B cell (primary cell): ENCODE measurements around the gene FAR2. TPM values are rescaled to one million over a fixed set of nuclear protein-coding genes. Genes with fewer than 3 reads are reported as not detected.

Experiments used
- ATAC-seq: fragments of 200-7000 bp; cut with Tn5 transposase; one replicate; pipeline ENCODE4 v1.10.0; 2021; ENCODE audit warnings: low read depth, mild to moderate bottlenecking, moderate number of reproducible peaks, moderate library complexity
- CTCF ChIA-PET: fragments of 350-600 bp; sonication (Branson Sonifier 250); formaldehyde crosslinking; loops from one replicate; lab custom pipeline; 2021; ENCODE audit warnings: antibody characterized with exemption, inconsistent platforms; lab: Charles Lee
- POLR2A ChIA-PET: fragments of 350-600 bp; sonication (Branson Sonifier 250); formaldehyde crosslinking; loops from one replicate; lab custom pipeline; 2021; ENCODE audit warnings: antibody characterized with exemption; lab: Charles Lee
- DNase-seq: peaks from one replicate; pipeline ENCODE4 v3.0.0; 2013
- H2AFZ ChIP-seq: 2 replicates; pipeline ENCODE4 v1.6.1; 2012; ENCODE audit warnings: mild to moderate bottlenecking, low read depth, low read length; ENCODE audit not compliant: insufficient read depth, poor library complexity, severe bottlenecking
- H3K27ac ChIP-seq, 2 donors: 1 replicate in 1 of 2; 2 replicates in 1 of 2; pipeline ENCODE4 v1.5.1; 2012 to 2013; ENCODE audit warnings: low read length in 2 of 2, mild to moderate bottlenecking in 2 of 2, moderate library complexity in 1 of 2
- H3K27me3 ChIP-seq, 4 experiments: fragments of 200-600 bp in 1 of 4; sonication (generic) in 1 of 4; replicated peaks in 1 of 4; 1 replicate in 2 of 4; 2 replicates in 2 of 4; pipeline versions ENCODE4 v1.6.1 to v1.7.0; 2013 to 2016; ENCODE audit warnings: low read length in 3 of 4, mild to moderate bottlenecking in 2 of 4, mixed read lengths in 1 of 4, moderate library complexity in 1 of 4; ENCODE audit not compliant: insufficient read depth in 4 of 4, control insufficient read depth in 3 of 4; ENCODE audit errors: control extremely low read depth in 1 of 4
- H3K36me3 ChIP-seq, 2 experiments: replicated peaks in 1 of 2; 1 replicate in 1 of 2; 2 replicates in 1 of 2; pipeline versions ENCODE4 v1.6.1 to v1.7.1; 2013; ENCODE audit warnings: low read length in 1 of 2; ENCODE audit not compliant: insufficient read depth in 2 of 2, control insufficient read depth in 1 of 2; ENCODE audit errors: control extremely low read depth in 1 of 2, extremely low read depth in 1 of 2
- H3K4me1 ChIP-seq, 2 donors: fragments of 200-600 bp in 1 of 2; sonication (generic) in 1 of 2; 1 replicate in 1 of 2; 2 replicates in 1 of 2; pipeline versions ENCODE4 v1.5.1 to v1.6.1; 2013 to 2017; ENCODE audit warnings: low read length in 2 of 2; ENCODE audit not compliant: control insufficient read depth in 2 of 2, insufficient read depth in 2 of 2
- H3K4me2 ChIP-seq: replicated peaks from 2 replicates; pipeline ENCODE3; 2012; ENCODE audit warnings: mild to moderate bottlenecking, low read depth, low read length; ENCODE audit not compliant: poor library complexity, severe bottlenecking
- H3K4me3 ChIP-seq, 5 experiments: fragments of 200-600 bp in 1 of 5; sonication (generic) in 1 of 5; 1 replicate in 3 of 5; 2 replicates in 2 of 5; pipeline versions ENCODE4 v1.5.1 to v1.7.0; 2011 to 2016; ENCODE audit warnings: low read length in 4 of 5, mild to moderate bottlenecking in 4 of 5, low read depth in 2 of 5, control low read depth in 1 of 5, moderate library complexity in 1 of 5; ENCODE audit not compliant: insufficient read depth in 1 of 5; ENCODE audit errors: control extremely low read depth in 1 of 5, extremely low read depth in 1 of 5
- H3K79me2 ChIP-seq: fragments of 200-600 bp; sonication (generic); one replicate; pipeline ENCODE4 v1.6.0; 2016; ENCODE audit warnings: low read length; ENCODE audit not compliant: control insufficient read depth, insufficient read depth
- H3K9ac ChIP-seq: fragments of 200-600 bp; sonication (generic); 2 replicates; pipeline ENCODE4 v1.6.1; 2017; ENCODE audit warnings: mild to moderate bottlenecking, low read length, moderate library complexity
- H3K9me3 ChIP-seq, 3 donors: one replicate each; pipeline versions ENCODE4 v1.6.1 to v1.7.1; 2013; ENCODE audit warnings: low read length in 2 of 3; ENCODE audit not compliant: control insufficient read depth in 2 of 3, insufficient read depth in 1 of 3; ENCODE audit errors: control extremely low read depth in 1 of 3
- H4K20me1 ChIP-seq: 2 replicates; pipeline ENCODE4 v1.6.0; 2012; ENCODE audit warnings: mild to moderate bottlenecking, low read length; ENCODE audit not compliant: insufficient read depth, control insufficient read depth, poor library complexity, severe bottlenecking
- H3K27ac Mint-ChIP-seq: one replicate; pipeline ENCODE4 v1.8.0; 2021; ENCODE audit warnings: mixed read lengths
- H3K27me3 Mint-ChIP-seq: one replicate; pipeline ENCODE4 v1.8.0; 2021; ENCODE audit warnings: mixed read lengths
- H3K4me1 Mint-ChIP-seq: one replicate; pipeline ENCODE4 v1.8.0; 2021; ENCODE audit warnings: mixed read lengths
- H3K4me3 Mint-ChIP-seq: one replicate; pipeline ENCODE4 v1.8.0; 2021; ENCODE audit warnings: mixed read lengths
- H3K9me3 Mint-ChIP-seq: one replicate; pipeline ENCODE4 v1.8.0; 2022; ENCODE audit warnings: mixed read lengths; ENCODE audit not compliant: insufficient read depth
- EZH2 ChIP-seq: IDR thresholded peaks from 2 replicates; pipeline ENCODE4 v1.6.1; 2012; ENCODE audit warnings: borderline replicate concordance, low read depth, mild to moderate bottlenecking, moderate library complexity, low read length; ENCODE audit not compliant: insufficient read depth, poor library complexity, severe bottlenecking
- WGBS: methylation state at CpG from one replicate; pipeline ENCODE4 v1.1.5; 2013; ENCODE audit warnings: missing lambda C conversion rate; ENCODE audit not compliant: insufficient coverage; 5-methylcytosine and 5-hydroxymethylcytosine counted together
- intact Hi-C: fragments of 100-400 bp; cut with micrococcal nuclease; formaldehyde crosslinking; loops from one replicate; pipeline ENCODE4 v1.10.0; 2022
- polyA plus RNA-seq: library from polyadenylated mRNA; depleted of rRNA; stranded (reverse); fragments of >200 nt; gene quantifications from 2 replicates; pipeline ENCODE4 v1.2.3, GENCODE V29; 2012
- total RNA-seq, 2 donors: library from RNA; stranded (reverse); fragments of 120-200 nt in 1 of 2; gene quantifications; 1 replicate in 1 of 2; 2 replicates in 1 of 2; pipeline versions ENCODE4 v1.2.3 to v1.2.4, GENCODE V29; 2013 to 2022
- TF ChIP-seq, protein P1 (sequence below): fragments of 200-600 bp; IDR thresholded peaks from one replicate; pipeline ENCODE4 v1.8.0; 2022; ENCODE audit warnings: antibody characterized with exemption, mild to moderate bottlenecking

The FAR2 gene
- total and polyA plus RNA-seq, 2 donors (not counting 1 experiment from before 2014, with no cell fraction given), result 0.39 TPM; not detected in 1

DNA sequence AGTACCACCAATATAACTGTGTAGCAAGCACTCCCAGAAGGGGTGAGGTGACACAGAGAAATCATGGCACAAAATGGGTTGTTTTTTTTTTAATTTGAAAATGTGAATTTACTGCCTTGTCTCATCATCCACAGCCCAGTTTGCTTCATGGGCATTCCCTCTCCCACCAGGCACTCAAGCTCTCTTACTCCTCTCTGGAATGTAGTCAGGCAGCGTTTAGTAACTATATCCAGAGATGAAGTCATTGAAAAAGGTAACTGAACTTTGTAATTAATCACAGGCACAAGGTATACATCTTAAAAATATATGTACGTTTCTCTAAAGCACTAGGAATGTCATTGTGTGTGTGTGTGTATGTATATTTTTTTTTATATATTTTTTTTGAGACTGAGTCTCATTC, 91.4 kb downstream of the FAR2 start:
- Mint-ChIP-seq H3K4me1 (no peaks in the 10 kb centered on the region), H3K27ac (no peak overlapping the region), H3K9me3 (no peaks in the 10 kb centered on the region), H3K4me3 (no peak overlapping the region), H3K27me3 (no peaks in the 10 kb centered on the region)
- Histone ChIP-seq H3K27me3 (no peaks in the 10 kb centered on the region), H3K9ac (no peak overlapping the region), H3K9me3 (no peaks in the 10 kb centered on the region), H2AFZ (no peak overlapping the region), H3K79me2 (no peaks in the 10 kb centered on the region), H3K4me3 (no peak overlapping the region), H4K20me1 (no peaks in the 10 kb centered on the region), H3K4me2 (no peak overlapping the region), H3K4me1 (no peaks in the 10 kb centered on the region), H3K27ac (no peak overlapping the region), H3K36me3 (no peaks in the 10 kb centered on the region)
- DNase-seq (no peak), ATAC-seq (no peak)
- WGBS, result no CpG with 5 or more reads among the region's 2 CpGs
- CTCF ChIA-PET, result no interaction called here
- TF ChIP-seq, protein P1, sequence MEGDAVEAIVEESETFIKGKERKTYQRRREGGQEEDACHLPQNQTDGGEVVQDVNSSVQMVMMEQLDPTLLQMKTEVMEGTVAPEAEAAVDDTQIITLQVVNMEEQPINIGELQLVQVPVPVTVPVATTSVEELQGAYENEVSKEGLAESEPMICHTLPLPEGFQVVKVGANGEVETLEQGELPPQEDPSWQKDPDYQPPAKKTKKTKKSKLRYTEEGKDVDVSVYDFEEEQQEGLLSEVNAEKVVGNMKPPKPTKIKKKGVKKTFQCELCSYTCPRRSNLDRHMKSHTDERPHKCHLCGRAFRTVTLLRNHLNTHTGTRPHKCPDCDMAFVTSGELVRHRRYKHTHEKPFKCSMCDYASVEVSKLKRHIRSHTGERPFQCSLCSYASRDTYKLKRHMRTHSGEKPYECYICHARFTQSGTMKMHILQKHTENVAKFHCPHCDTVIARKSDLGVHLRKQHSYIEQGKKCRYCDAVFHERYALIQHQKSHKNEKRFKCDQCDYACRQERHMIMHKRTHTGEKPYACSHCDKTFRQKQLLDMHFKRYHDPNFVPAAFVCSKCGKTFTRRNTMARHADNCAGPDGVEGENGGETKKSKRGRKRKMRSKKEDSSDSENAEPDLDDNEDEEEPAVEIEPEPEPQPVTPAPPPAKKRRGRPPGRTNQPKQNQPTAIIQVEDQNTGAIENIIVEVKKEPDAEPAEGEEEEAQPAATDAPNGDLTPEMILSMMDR, result no peak
- no peak for TF ChIP-seq EZH2
- POLR2A ChIA-PET, result no interaction called here
- intact Hi-C loops, result no loop called here

DNA sequence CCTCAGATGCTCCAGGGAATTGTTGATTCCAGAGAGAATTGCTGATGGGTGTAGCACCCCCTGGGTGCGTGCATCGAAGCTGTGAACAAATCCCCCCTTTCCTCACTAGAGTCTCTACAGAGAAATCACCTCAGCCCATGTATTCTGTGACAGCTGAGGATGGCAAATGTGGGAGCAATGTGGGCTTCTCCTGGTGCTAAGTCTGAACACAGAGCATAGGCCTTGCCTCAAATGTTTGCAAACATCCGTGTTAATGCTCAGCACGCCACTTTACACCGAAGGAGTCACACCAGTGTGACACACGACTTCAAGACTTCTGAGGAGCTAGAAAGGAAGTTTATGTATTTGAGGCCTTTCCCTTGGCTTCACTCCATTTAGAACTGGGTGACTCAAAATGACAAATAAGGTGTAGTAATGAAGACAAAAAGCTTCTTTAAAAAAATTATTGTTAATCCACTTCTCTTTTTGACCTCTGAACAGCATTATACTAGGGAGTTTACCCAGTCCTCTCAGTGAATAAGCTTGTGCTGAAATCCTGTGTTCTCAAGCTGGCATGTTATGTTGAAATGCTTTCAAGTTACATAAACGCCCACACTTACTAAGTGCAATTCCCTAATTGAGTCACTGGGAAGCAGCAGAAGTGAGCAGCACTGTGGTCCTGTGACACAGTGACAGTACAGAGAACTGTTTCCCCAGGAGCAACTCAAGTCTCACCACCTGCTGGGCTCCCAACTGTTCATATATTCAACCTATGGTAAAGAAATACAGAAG, 92.9 kb downstream of the FAR2 start:
- Mint-ChIP-seq H3K4me3 (no peak overlapping the region), H3K27me3 (no peaks in the 10 kb centered on the region), H3K9me3 (no peaks in the 10 kb centered on the region), H3K4me1 (no peaks in the 10 kb centered on the region), H3K27ac (no peak overlapping the region)
- no peak overlapping the region for H3K9ac ChIP-seq
- H3K27me3 ChIP-seq, result no peaks in the 10 kb centered on the region
- no peak for DNase-seq
- no peak overlapping the region for H3K4me3 ChIP-seq
- H3K4me1 ChIP-seq, result no peaks in the 10 kb centered on the region
- no peaks in the 10 kb centered on the region for H3K36me3 ChIP-seq
- H3K4me2 ChIP-seq, result no peak overlapping the region
- H3K79me2 ChIP-seq, result no peaks in the 10 kb centered on the region
- POLR2A ChIA-PET, result no interaction called here
- H4K20me1 ChIP-seq, result no peaks in the 10 kb centered on the region
- CTCF ChIA-PET, result no interaction called here
- no peak overlapping the region for H3K27ac ChIP-seq
- intact Hi-C loops, result no loop called here
- H3K9me3 ChIP-seq, result no peaks in the 10 kb centered on the region
- no peak for ATAC-seq
- no peak for TF ChIP-seq EZH2
- TF ChIP-seq, protein P1, result no peak
- WGBS, result 60% methylated on average over 5 of the region's 7 CpGs
- peak overlapping the region; percentile 2 for H2AFZ ChIP-seq
